GM12878 (cell line): ENCODE results near the gene MB. TPM values are rescaled to one million over a fixed set of nuclear protein-coding genes. Genes with fewer than 3 reads are reported as not detected.

Source experiments
- ATAC-seq: fragments of 200-7000 bp; cut with Tn5 transposase; 3 replicates; pipeline ENCODE4 v1.9.1; 2020; ENCODE audit warnings: mild to moderate bottlenecking, moderate library complexity
- BruUV-seq: library from RNA; stranded (reverse); fragments of 400-500 nt; replicated peaks from 2 replicates; lab custom pipeline; 2021; lab: Mats Ljungman, UMichigan
- CTCF ChIA-PET: fragments of 300-600 bp; sonication (Branson Sonifier 250); formaldehyde crosslinking; extraction: SDS; loops from one replicate; lab custom pipeline; 2021; ENCODE audit warnings: inconsistent platforms; lab: Yijun Ruan, JAX
- POLR2A ChIA-PET: fragments of 350-600 bp; formaldehyde crosslinking; extraction: SDS; loops from one replicate; lab custom pipeline; 2021; ENCODE audit warnings: inconsistent platforms; lab: Charles Lee
- RAD21 ChIA-PET: fragments of 300-600 bp; sonication (Branson Sonifier 250); formaldehyde crosslinking; loops from one replicate; lab custom pipeline; 2023; ENCODE audit warnings: antibody characterized with exemption; ENCODE audit not compliant: unreplicated experiment; lab: Charles Lee
- SMC1A ChIA-PET: fragments of 300-600 bp; sonication (Branson Sonifier 250); formaldehyde crosslinking; loops from one replicate; lab custom pipeline; 2023; ENCODE audit not compliant: unreplicated experiment, uncharacterized antibody; lab: Charles Lee
- DNase-seq: peaks from one replicate; pipeline ENCODE4 v3.0.0-alpha.2; 2011; ENCODE audit warnings: low read depth, low spot score
- FAIRE-seq: peaks from 3 replicates; lab custom pipeline; 2011; peaks lifted over from hg19 to GRCh38; lab: Jason Lieb, UNC
- H2AFZ ChIP-seq: 2 replicates; pipeline ENCODE4 v1.6.0; 2011; ENCODE audit warnings: low read depth, low read length, control low read depth; ENCODE audit not compliant: control insufficient read depth
- H3K27ac ChIP-seq: 2 replicates; pipeline ENCODE4 v1.5.1; 2011; ENCODE audit warnings: control low read depth; ENCODE audit not compliant: control insufficient read depth, insufficient read depth
- H3K27me3 ChIP-seq, 2 experiments: replicated peaks in 1 of 2; 2 replicates each; pipeline versions ENCODE4 v1.6.0 to v1.6.1; 2011; ENCODE audit warnings: low read length in 1 of 2; ENCODE audit not compliant: control insufficient read depth in 2 of 2, insufficient read depth in 2 of 2
- H3K36me3 ChIP-seq, 2 experiments: 2 replicates each; pipeline ENCODE4 v1.5.1; 2011; ENCODE audit warnings: low read length in 1 of 2; ENCODE audit not compliant: control insufficient read depth in 2 of 2, insufficient read depth in 2 of 2
- H3K4me1 ChIP-seq: 2 replicates; pipeline ENCODE4 v1.6.1; 2011; ENCODE audit warnings: mild to moderate bottlenecking, low read length, moderate library complexity, mixed read lengths; ENCODE audit not compliant: control insufficient read depth, insufficient read depth
- H3K4me2 ChIP-seq: 2 replicates; pipeline ENCODE4 v1.6.0; 2011; ENCODE audit warnings: control low read depth; ENCODE audit not compliant: control insufficient read depth, insufficient read depth
- H3K4me3 ChIP-seq: fragments of 200-600 bp; sonication (generic); 2 replicates; pipeline ENCODE4 v1.5.1; 2016
- H3K79me2 ChIP-seq: 2 replicates; pipeline ENCODE4 v1.6.0; 2011; ENCODE audit warnings: low read length; ENCODE audit not compliant: control insufficient read depth, insufficient read depth
- H3K9ac ChIP-seq: 2 replicates; pipeline ENCODE4 v1.8.0; 2011; ENCODE audit warnings: low read length, control low read depth, mixed read lengths; ENCODE audit not compliant: control insufficient read depth, insufficient read depth
- H3K9me3 ChIP-seq: replicated peaks from 3 replicates; pipeline ENCODE4 v1.5.1; 2011; ENCODE audit warnings: mild to moderate bottlenecking, low read length; ENCODE audit not compliant: control insufficient read depth, insufficient read depth
- H4K20me1 ChIP-seq: 2 replicates; pipeline ENCODE4 v1.6.0; 2011; ENCODE audit not compliant: control insufficient read depth, insufficient read depth
- CEBPB ChIP-seq, 2 experiments: fragments of 150-350 bp in 1 of 2; IDR thresholded peaks; 2 replicates each; pipeline ENCODE4 v1.6.1; 2012 to 2014; ENCODE audit warnings: low read depth in 2 of 2, low read length in 2 of 2, borderline replicate concordance in 1 of 2, inconsistent platforms in 1 of 2
- ELK1 ChIP-seq: IDR thresholded peaks from 2 replicates; pipeline ENCODE4 v1.6.1; 2012; ENCODE audit warnings: low read depth, low read length, improper control_type of control experiment
- EZH2 ChIP-seq: IDR thresholded peaks from 2 replicates; pipeline ENCODE4 v1.6.1; 2012; ENCODE audit warnings: low read depth, mild to moderate bottlenecking, control low read depth, inconsistent platforms, low read length, borderline replicate concordance; ENCODE audit not compliant: control insufficient read depth
- MYC ChIP-seq: IDR thresholded peaks from 2 replicates; pipeline ENCODE4 v1.6.1; 2011; ENCODE audit warnings: mild to moderate bottlenecking, low read length, moderate library complexity, inconsistent platforms; ENCODE audit not compliant: insufficient read depth, insufficient replicate concordance, insufficient read length, severe bottlenecking
- PAX5 ChIP-seq: IDR thresholded peaks from 2 replicates; pipeline ENCODE4 v1.6.1; 2011; ENCODE audit warnings: low read depth, low read length, borderline replicate concordance
- RAD51 ChIP-seq: fragments of 450-650 bp; IDR thresholded peaks from 2 replicates; pipeline ENCODE4 v1.6.1; 2016; ENCODE audit warnings: moderate library complexity, mild to moderate bottlenecking, inconsistent platforms
- RUNX3 ChIP-seq: IDR thresholded peaks from 2 replicates; pipeline ENCODE4 v1.6.1; 2012; ENCODE audit warnings: low read length, inconsistent platforms
- SMARCA5 ChIP-seq: fragments of 450-650 bp; IDR thresholded peaks from 2 replicates; pipeline ENCODE4 v1.6.1; 2017; ENCODE audit warnings: mild to moderate bottlenecking
- YBX1 ChIP-seq: fragments of 450-650 bp; IDR thresholded peaks from 2 replicates; pipeline ENCODE4 v1.6.1; 2016; ENCODE audit warnings: antibody characterized with exemption
- WGBS: methylation state at CpG from one replicate; pipeline ENCODE4 v1.1.6; 2016; ENCODE audit warnings: low lambda C conversion rate; ENCODE audit not compliant: insufficient replicate concordance, insufficient coverage; ENCODE audit errors: missing lambda C conversion rate; 5-methylcytosine and 5-hydroxymethylcytosine counted together
- in situ Hi-C: fragments of 300-500 bp; cut with MboI; formaldehyde crosslinking; loops from 9 replicates; pipeline ENCODE4 v1.14.3; 2018; ENCODE audit warnings: mixed read lengths
- intact Hi-C: fragments of 100-400 bp; cut with micrococcal nuclease; formaldehyde crosslinking; loops from one replicate; pipeline ENCODE4 v1.14.2; 2022; ENCODE audit not compliant: unreplicated experiment
- polyA plus RNA-seq, 11 experiments: library from polyadenylated mRNA; depleted of rRNA in 4 of 11; unstranded in 6 of 11; stranded (reverse) in 5 of 11; fragments of >200 nt; fragmentation: Nextera tagmentation in 4 of 11; fragmentation: Illumina TruSeq in 1 of 11; extraction: Ambion mirVana in 4 of 11; extraction: Trizol in 1 of 11; gene quantifications; 1 replicate in 1 of 11; 2 replicates in 10 of 11; pipeline versions ENCODE4 v1.2.1 to v1.2.3, GENCODE V29; 2011 to 2016; ENCODE audit warnings: inconsistent platforms in 2 of 11, missing spikeins in 2 of 11, low read depth in 1 of 11
- total RNA-seq, 4 experiments: library from RNA; depleted of rRNA in 3 of 4; stranded (reverse); fragments of >200 nt in 3 of 4; fragmentation: Illumina TruSeq in 1 of 4; extraction: Trizol in 1 of 4; gene quantifications; 2 replicates each; pipeline versions ENCODE4 v1.2.1 to v1.2.3, GENCODE V29; 2013 to 2021
- TF ChIP-seq, protein P1 (sequence below): fragments of 450-650 bp; IDR thresholded peaks from 2 replicates; pipeline ENCODE4 v1.6.1; 2017; ENCODE audit warnings: antibody characterized with exemption, mild to moderate bottlenecking, moderate library complexity

MB gene
- total and polyA plus RNA-seq, 10 of the 15 experiments (the other 5 are each of a cell fraction or from before 2014, with no cell fraction given): 0.09 to 0.41 (median 0.23) TPM; not detected in 3

DNA sequence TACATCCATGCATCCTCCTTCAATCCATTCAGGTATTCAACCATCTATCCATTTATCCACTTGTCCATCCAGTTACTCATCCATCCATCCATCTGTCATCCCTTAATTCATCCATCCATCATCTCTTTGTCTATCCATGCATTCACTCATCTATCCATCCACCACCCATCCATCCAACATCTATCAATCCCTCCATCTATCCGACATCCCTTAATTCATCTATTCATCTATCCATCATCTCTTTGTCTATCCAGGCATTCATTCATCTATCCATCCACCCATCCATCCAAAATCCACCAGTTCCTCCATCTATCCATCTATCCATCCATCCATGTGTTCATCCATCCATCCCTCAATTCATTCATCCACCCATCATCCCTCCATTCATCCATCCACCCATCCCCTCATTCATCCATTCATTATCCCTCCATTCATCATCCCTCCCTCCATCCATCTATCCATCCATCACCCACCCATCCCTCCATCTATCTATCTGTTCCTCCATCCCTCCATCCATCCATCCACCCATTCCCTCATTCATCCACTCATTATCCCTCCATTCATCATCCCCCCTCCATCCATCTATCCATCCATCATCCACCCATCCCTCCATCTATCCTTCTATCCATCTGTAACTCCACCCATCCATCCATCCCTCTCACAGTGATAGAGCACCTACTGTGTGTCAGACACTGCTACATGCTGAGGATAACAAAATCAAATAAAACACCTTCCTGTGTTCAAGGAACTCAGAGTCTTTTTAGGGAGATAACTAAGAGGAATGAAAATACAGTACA, 1.5 kb upstream of the MB start:
- H3K4me3 ChIP-seq: no peak overlapping the region
- SMC1A ChIA-PET: no interaction called here
- BruUV-seq: no TSS peak
- H3K27me3 ChIP-seq: peaks cover 2 to 4% of the 10 kb centered on the region in 2 experiments; a peak in 2 of 4 replicates
- DNase-seq: no peak
- no peak overlapping the region for H3K27ac ChIP-seq
- POLR2A ChIA-PET: no interaction called here
- FAIRE-seq: no peak
- in situ Hi-C loops: no loop called here
- no peak overlapping the region for H3K9ac ChIP-seq
- no peak for TF ChIP-seq SMARCA5
- no peak overlapping the region for H2AFZ ChIP-seq
- H3K9me3 ChIP-seq: no peaks in the 10 kb centered on the region
- ATAC-seq: no peak
- H3K36me3 ChIP-seq: no peaks in the 10 kb centered on the region
- H3K4me1 ChIP-seq: no peaks in the 10 kb centered on the region
- intact Hi-C loops: no loop called here
- no peaks in the 10 kb centered on the region for H3K79me2 ChIP-seq
- WGBS: 0% methylated on average over 1 of the region's 1 CpG
- CTCF ChIA-PET: interaction anchor here (0.9 to 1.3 kb wide), 3 partner anchors 9 to 15 kb away, joined by 3 to 4 read pairs (median 3); no protein-coding TSS in a partner anchor
- no peak overlapping the region for H3K4me2 ChIP-seq
- RAD21 ChIA-PET: no interaction called here
- H4K20me1 ChIP-seq: no peaks in the 10 kb centered on the region

- H3K9ac ChIP-seq: no peak overlapping the region
- peaks cover 2% of the 10 kb centered on the region in 2 experiments; a peak in 2 of 4 replicates for H3K27me3 ChIP-seq
- no peaks in the 10 kb centered on the region for H3K79me2 ChIP-seq
- BruUV-seq: no TSS peak
- SMC1A ChIA-PET: interaction anchor here (0.6 kb wide), 1 partner anchor 536 kb away, joined by 4 read pairs; no protein-coding TSS in a partner anchor
- no peak for TF ChIP-seq CEBPB (IDR thresholded peaks at IDR 0.05; ENCODE audit: borderline replicate concordance in 1 of 2, low read depth in 2 of 2, low read length in 2 of 2)
- TF ChIP-seq, protein P1, sequence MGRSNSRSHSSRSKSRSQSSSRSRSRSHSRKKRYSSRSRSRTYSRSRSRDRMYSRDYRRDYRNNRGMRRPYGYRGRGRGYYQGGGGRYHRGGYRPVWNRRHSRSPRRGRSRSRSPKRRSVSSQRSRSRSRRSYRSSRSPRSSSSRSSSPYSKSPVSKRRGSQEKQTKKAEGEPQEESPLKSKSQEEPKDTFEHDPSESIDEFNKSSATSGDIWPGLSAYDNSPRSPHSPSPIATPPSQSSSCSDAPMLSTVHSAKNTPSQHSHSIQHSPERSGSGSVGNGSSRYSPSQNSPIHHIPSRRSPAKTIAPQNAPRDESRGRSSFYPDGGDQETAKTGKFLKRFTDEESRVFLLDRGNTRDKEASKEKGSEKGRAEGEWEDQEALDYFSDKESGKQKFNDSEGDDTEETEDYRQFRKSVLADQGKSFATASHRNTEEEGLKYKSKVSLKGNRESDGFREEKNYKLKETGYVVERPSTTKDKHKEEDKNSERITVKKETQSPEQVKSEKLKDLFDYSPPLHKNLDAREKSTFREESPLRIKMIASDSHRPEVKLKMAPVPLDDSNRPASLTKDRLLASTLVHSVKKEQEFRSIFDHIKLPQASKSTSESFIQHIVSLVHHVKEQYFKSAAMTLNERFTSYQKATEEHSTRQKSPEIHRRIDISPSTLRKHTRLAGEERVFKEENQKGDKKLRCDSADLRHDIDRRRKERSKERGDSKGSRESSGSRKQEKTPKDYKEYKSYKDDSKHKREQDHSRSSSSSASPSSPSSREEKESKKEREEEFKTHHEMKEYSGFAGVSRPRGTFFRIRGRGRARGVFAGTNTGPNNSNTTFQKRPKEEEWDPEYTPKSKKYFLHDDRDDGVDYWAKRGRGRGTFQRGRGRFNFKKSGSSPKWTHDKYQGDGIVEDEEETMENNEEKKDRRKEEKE: no peak
- TF ChIP-seq RUNX3: no peak
- TF ChIP-seq EZH2: no peak
- no peak for TF ChIP-seq YBX1
- TF ChIP-seq RAD51: no peak
- TF ChIP-seq PAX5: no peak
- TF ChIP-seq MYC: no peak
- no peak for TF ChIP-seq ELK1
- RAD21 ChIA-PET: no interaction called here
- H3K9me3 ChIP-seq: no peaks in the 10 kb centered on the region
- intact Hi-C loops (no loop called here), in situ Hi-C loops (no loop called here)
- no peak overlapping the region for H3K4me2 ChIP-seq
- DNase-seq (no peak), FAIRE-seq (no peak), ATAC-seq (no peak)
- POLR2A ChIA-PET: no interaction called here
- CTCF ChIA-PET: interaction anchor here (0.5 to 2.2 kb wide), 4 partner anchors 11 to 286 kb away, joined by 3 to 9 read pairs (median 3); no protein-coding TSS in a partner anchor
- peaks cover 3% of the 10 kb centered on the region; the same call in 1 of the 2 replicates for H4K20me1 ChIP-seq
- no peak overlapping the region for H3K4me3 ChIP-seq
- H3K4me1 ChIP-seq: peaks cover 10% of the 10 kb centered on the region; the same call in 1 of the 2 replicates
- no peak overlapping the region for H3K27ac ChIP-seq
- H3K36me3 ChIP-seq: no peaks in the 10 kb centered on the region
- WGBS: 8% methylated on average over 7 of the region's 7 CpGs
- H2AFZ ChIP-seq: no peak overlapping the region
Measured at GRCh38 chr22:35616043-35616442, 1.1 kb downstream of the MB start.
